Tibial nerve (tissue), 4 donors: ENCODE data around the gene LDHD.

Experiments
- CTCF ChIP-seq, 5 experiments: fragments of 200-600 bp in 3 of 5; fragments of 450-650 bp in 2 of 5; sonication (generic) in 3 of 5; IDR thresholded peaks; one replicate each; pipeline ENCODE4 v1.5.1; 2016 to 2019; ENCODE audit warnings: antibody characterized with exemption in 5 of 5, mild to moderate bottlenecking in 3 of 5, moderate library complexity in 2 of 5
- EP300 ChIP-seq, 2 donors: sonication (generic); formaldehyde crosslinking; IDR thresholded peaks; one replicate each; pipeline ENCODE4 v1.6.1; 2017; ENCODE audit warnings: antibody characterized with exemption in 2 of 2, mild to moderate bottlenecking in 1 of 2
- POLR2A ChIP-seq, 2 donors: fragments of 450-650 bp; IDR thresholded peaks; one replicate each; pipeline ENCODE4 v1.6.1; 2017; ENCODE audit warnings: antibody characterized with exemption in 2 of 2, mild to moderate bottlenecking in 2 of 2, moderate library complexity in 2 of 2

- no peak for TF ChIP-seq CTCF (IDR thresholded peaks at IDR 0.05)
- TF ChIP-seq POLR2A (IDR thresholded peaks at IDR 0.05) = no peak
- TF ChIP-seq EP300 (IDR thresholded peaks at IDR 0.05) = no peak
Observed at GRCh38 chr16:75152635-75153034, 36.1 kb upstream of the LDHD start.
